Common myeloid progenitor, CD34-positive (primary cell): Measurements from ENCODE around the gene PPP1R16B. TPM values are rescaled to one million over a fixed set of nuclear protein-coding genes. Genes with fewer than 3 reads are reported as not detected.

Experiments
- CTCF ChIA-PET: fragments of 350-600 bp; sonication (Branson Sonifier 250); formaldehyde crosslinking; loops from one replicate; lab custom pipeline; 2021; ENCODE audit warnings: antibody characterized with exemption; lab: Charles Lee
- POLR2A ChIA-PET: fragments of 350-600 bp; sonication (Branson Sonifier 250); formaldehyde crosslinking; loops from one replicate; lab custom pipeline; 2021; ENCODE audit warnings: antibody characterized with exemption; lab: Charles Lee
- DNase-seq, 3 donors: peaks; one replicate each; pipeline versions ENCODE4 v3.0.0 to v3.0.0-alpha.2; 2013
- H3K27ac ChIP-seq, 2 experiments: 1 replicate in 1 of 2; 2 replicates in 1 of 2; pipeline ENCODE4 v1.7.0; 2013; ENCODE audit warnings: inconsistent platforms in 2 of 2, low read length in 2 of 2, mild to moderate bottlenecking in 2 of 2, low read depth in 1 of 2, moderate library complexity in 1 of 2; ENCODE audit not compliant: severe bottlenecking in 2 of 2, insufficient read depth in 1 of 2, poor library complexity in 1 of 2
- H3K27me3 ChIP-seq, 5 experiments: replicated peaks in 2 of 5; 1 replicate in 3 of 5; 2 replicates in 2 of 5; pipeline versions ENCODE4 v1.6.1 to v1.7.0; 2013; ENCODE audit warnings: low read length in 4 of 5, mild to moderate bottlenecking in 2 of 5, moderate library complexity in 2 of 5, inconsistent platforms in 1 of 5; ENCODE audit not compliant: insufficient read depth in 5 of 5, control insufficient read depth in 4 of 5
- H3K36me3 ChIP-seq, 4 experiments: 1 replicate in 2 of 4; 2 replicates in 2 of 4; pipeline versions ENCODE4 v1.6.1 to v1.7.0; 2013; ENCODE audit warnings: low read length in 3 of 4, control low read depth in 1 of 4, mild to moderate bottlenecking in 1 of 4; ENCODE audit not compliant: control insufficient read depth in 4 of 4, insufficient read depth in 4 of 4
- H3K4me1 ChIP-seq, 4 experiments: 1 replicate in 3 of 4; 2 replicates in 1 of 4; pipeline versions ENCODE4 v1.6.1 to v1.7.1; 2013; ENCODE audit warnings: low read length in 3 of 4, mild to moderate bottlenecking in 3 of 4, control low read depth in 1 of 4, inconsistent platforms in 1 of 4, moderate library complexity in 1 of 4; ENCODE audit not compliant: control insufficient read depth in 4 of 4, insufficient read depth in 4 of 4; ENCODE audit errors: control extremely low read depth in 1 of 4
- H3K4me3 ChIP-seq, 7 experiments: 1 replicate in 4 of 7; 2 replicates in 3 of 7; pipeline versions ENCODE4 v1.5.1 to v1.7.0; 2013; ENCODE audit warnings: mild to moderate bottlenecking in 7 of 7, low read length in 6 of 7, moderate library complexity in 6 of 7, inconsistent platforms in 2 of 7, low read depth in 2 of 7, control low read depth in 1 of 7; ENCODE audit not compliant: insufficient read depth in 4 of 7, control insufficient read depth in 1 of 7; ENCODE audit errors: extremely low read depth in 1 of 7
- H3K9me3 ChIP-seq, 5 experiments: 1 replicate in 4 of 5; 2 replicates in 1 of 5; pipeline versions ENCODE4 v1.6.1 to v1.7.1; 2013; ENCODE audit warnings: low read length in 4 of 5, mild to moderate bottlenecking in 2 of 5, inconsistent platforms in 1 of 5, low read depth in 1 of 5, moderate library complexity in 1 of 5; ENCODE audit not compliant: control insufficient read depth in 4 of 5, insufficient read depth in 2 of 5; ENCODE audit errors: control extremely low read depth in 1 of 5
- WGBS: methylation state at CpG from one replicate; pipeline ENCODE4 v1.1.5; 2013; ENCODE audit not compliant: insufficient coverage; 5-methylcytosine and 5-hydroxymethylcytosine counted together
- polyA plus RNA-seq: library from polyadenylated mRNA; unstranded; fragments of 120-200 nt; gene quantifications from one replicate; pipeline ENCODE4 v1.2.1, GENCODE V29; 2013

The PPP1R16B gene
- polyA plus RNA-seq, result 8.1 TPM

GRCh38 chr20:38805502-38805957 lies at the start of gene PPP1R16B:
Gene PPP1R16B (plus strand): TSS chr20:38805697. CDS start chr20:38835926, 30,229 bp downstream.
- H3K36me3 ChIP-seq, result peaks cover 0 to 5% (median under 1%) of the 10 kb centered on the region in 4 experiments
- DNase-seq, result peak; percentile 80 to 88 (median 88)
- H3K4me1 ChIP-seq, result peaks cover 18 to 57% (median 44%) of the 10 kb centered on the region in 4 experiments
- H3K27me3 ChIP-seq, result peaks cover 0 to 2% (median 0%) of the 10 kb centered on the region in 5 experiments
- peak within 1 kb of the TSS; percentile 71 to 92 (median 81) for H3K4me3 ChIP-seq
- WGBS, result 0% methylated on average over 33 of the region's 40 CpGs
- H3K9me3 ChIP-seq, result no peaks in the 10 kb centered on the region
- ChIA-PET POLR2A (interaction anchor here (0.5 to 1.9 kb wide), 20 partner anchors 9 to 157 kb away, joined by 3 to 13 read pairs (median 4); partner anchors contain the start of genes ACTR5 and DHX35), CTCF (interaction anchor here (0.8 to 3.8 kb wide), 7 partner anchors 10 to 80 kb away, joined by 3 to 26 read pairs (median 3); no protein-coding TSS in a partner anchor)
- H3K27ac ChIP-seq, result peak within 1 kb of the TSS; percentile 98

- Histone ChIP-seq H3K9me3 (no peaks in the 10 kb centered on the region), H3K4me1 (no peaks in the 10 kb centered on the region), H3K4me3 (no peak overlapping the region), H3K27ac (no peak overlapping the region), H3K36me3 (peaks cover 20 to 74% (median 54%) of the 10 kb centered on the region in 4 experiments), H3K27me3 (no peaks in the 10 kb centered on the region)
- POLR2A ChIA-PET, result no interaction called here
- CTCF ChIA-PET, result interaction anchor here (1.0 to 12.1 kb wide), 5 partner anchors 13 to 110 kb away, joined by 3 to 134 read pairs (median 4); partner anchors contain the start of gene SLC32A1
- WGBS, result 100% methylated on average over 4 of the region's 7 CpGs
- peak in 1 of 3 donors; percentile 30 for DNase-seq
These were observed 48.2 kb upstream of the PPP1R16B start for GRCh38 chr20:38757145-38757775.

GRCh38 chr20:38759106-38759505 lies 46.4 kb upstream of the PPP1R16B start:
- 96% methylated on average over 6 of the region's 7 CpGs for WGBS
- no peaks in the 10 kb centered on the region for H3K27me3 ChIP-seq
- DNase-seq, result no peak
- H3K9me3 ChIP-seq, result no peaks in the 10 kb centered on the region
- POLR2A ChIA-PET, result no interaction called here
- H3K36me3 ChIP-seq, result peaks cover 20 to 83% (median 54%) of the 10 kb centered on the region in 4 experiments
- CTCF ChIA-PET, result interaction anchor here (1.2 to 11.9 kb wide), 3 partner anchors 8 to 32 kb away, joined by 3 to 76 read pairs (median 4); partner anchors contain the start of gene ACTR5
- no peaks in the 10 kb centered on the region for H3K4me1 ChIP-seq
- no peak overlapping the region for H3K4me3 ChIP-seq
- no peak overlapping the region for H3K27ac ChIP-seq

DNA sequence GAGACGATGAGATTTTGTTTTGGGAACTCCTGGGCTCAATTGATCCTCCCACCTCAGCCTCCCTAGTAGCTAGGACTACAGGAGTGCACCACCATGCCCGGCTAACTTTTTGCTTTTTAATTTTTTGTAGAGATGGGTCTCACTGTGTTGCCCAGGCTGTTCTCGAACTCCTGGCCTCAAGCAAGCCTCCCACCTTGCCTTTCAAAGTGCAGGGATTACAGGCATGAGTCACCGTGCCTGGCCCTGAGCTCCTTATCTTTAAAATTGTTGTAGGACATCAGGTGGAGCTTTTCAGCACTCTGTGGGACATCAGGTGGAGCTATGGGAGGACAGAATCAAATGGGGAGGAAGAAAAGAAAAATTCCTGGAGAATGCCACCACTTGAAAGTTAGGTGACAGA lies 44.5 kb upstream of the PPP1R16B start:
- ChIA-PET POLR2A (interaction anchor here (1.2 kb wide), 1 partner anchor 15 kb away, joined by 3 read pairs; no protein-coding TSS in a partner anchor), CTCF (interaction anchor here (0.8 to 11.9 kb wide), 4 partner anchors 9 to 35 kb away, joined by 3 to 76 read pairs (median 4); partner anchors contain the start of gene ACTR5)
- DNase-seq, result no peak
- 100% methylated on average over 2 of the region's 4 CpGs for WGBS
- no peaks in the 10 kb centered on the region for H3K9me3 ChIP-seq
- peaks cover 17 to 83% (median 47%) of the 10 kb centered on the region in 4 experiments for H3K36me3 ChIP-seq
- H3K4me3 ChIP-seq, result no peak overlapping the region
- no peaks in the 10 kb centered on the region for H3K27me3 ChIP-seq
- no peak overlapping the region for H3K27ac ChIP-seq
- H3K4me1 ChIP-seq, result no peaks in the 10 kb centered on the region

GRCh38 chr20:38762174-38762573 lies 43.3 kb upstream of the PPP1R16B start:
- H3K4me1 ChIP-seq, result no peaks in the 10 kb centered on the region
- H3K27me3 ChIP-seq, result no peaks in the 10 kb centered on the region
- no peak for DNase-seq
- POLR2A ChIA-PET, result interaction anchor here (1.2 kb wide), 1 partner anchor 13 kb away, joined by 3 read pairs; no protein-coding TSS in a partner anchor
- H3K4me3 ChIP-seq, result no peak overlapping the region
- peaks cover 15 to 80% (median 44%) of the 10 kb centered on the region in 4 experiments for H3K36me3 ChIP-seq
- no peaks in the 10 kb centered on the region for H3K9me3 ChIP-seq
- H3K27ac ChIP-seq, result no peak overlapping the region
- CTCF ChIA-PET, result interaction anchor here (1.3 to 11.9 kb wide), 3 partner anchors 11 to 36 kb away, joined by 3 to 76 read pairs (median 6); partner anchors contain the start of gene ACTR5

DNA sequence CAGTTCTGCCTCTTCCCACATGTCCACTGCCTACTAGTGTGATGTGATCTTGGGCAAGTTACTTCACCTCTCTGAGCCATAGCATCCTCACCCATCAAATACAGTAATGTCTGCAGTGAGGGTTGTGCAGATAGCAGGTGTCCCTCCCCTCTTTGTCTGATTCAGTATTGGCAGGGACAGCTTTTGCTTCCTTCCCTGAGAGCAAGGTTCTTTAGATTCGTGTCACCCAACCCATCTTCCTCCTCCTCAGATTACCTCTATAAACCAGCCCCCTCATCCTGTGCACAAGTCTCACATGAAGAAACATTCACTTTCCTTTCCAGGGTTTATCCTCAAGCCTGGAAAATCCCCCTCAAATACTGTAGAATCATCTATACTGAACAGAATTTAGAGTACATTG lies 41.9 kb upstream of the PPP1R16B start:
- ChIA-PET POLR2A (no interaction called here), CTCF (interaction anchor here (11.9 kb wide), 1 partner anchor 12 kb away, joined by 76 read pairs; the partner anchor contains the start of gene ACTR5)
- H3K9me3 ChIP-seq, result no peaks in the 10 kb centered on the region
- no CpG with 5 or more reads among the region's 1 CpG for WGBS
- H3K4me3 ChIP-seq, result no peak overlapping the region
- peaks cover 16 to 85% (median 48%) of the 10 kb centered on the region in 4 experiments for H3K36me3 ChIP-seq
- H3K27ac ChIP-seq, result no peak overlapping the region
- H3K27me3 ChIP-seq, result no peaks in the 10 kb centered on the region
- DNase-seq, result no peak
- no peaks in the 10 kb centered on the region for H3K4me1 ChIP-seq
